Left lobe of liver (tissue), 2 donors: ENCODE measurements around the gene HIPK2. TPM values are rescaled to one million over a fixed set of nuclear protein-coding genes. Genes with fewer than 3 reads are reported as not detected.
"Not testable (repeated sequence)": the region's sequence is repeated elsewhere in the genome, so short reads cannot be mapped to it uniquely, and the experiment has no call there.

Experiments
- ATAC-seq: fragments of 200-7000 bp; cut with Tn5 transposase; one replicate; pipeline ENCODE4 v1.9.1; 2020; ENCODE audit warnings: mild to moderate bottlenecking, moderate library complexity
- DNase-seq: peaks from one replicate; pipeline ENCODE4 v3.0.0-alpha.2; 2020; ENCODE audit warnings: low spot score
- total RNA-seq: library from RNA; stranded (reverse); gene quantifications from one replicate; pipeline ENCODE4 v1.2.1, GENCODE V29; 2021
- donor health status: DM: no; HTN: no; CAD: no; lungs with moderate emphysema.
- donor health status: DM: no; HTN: yes; CAD: no.

The HIPK2 gene
- total RNA-seq, 1 donor from 2014 or later: 63.7 TPM

GRCh38 chr7:139560199-139560598 is 217.6 kb downstream of the HIPK2 start:
- no peak for ATAC-seq
- DNase-seq: no peak

- ATAC-seq: peak; percentile 23
These were observed 218.3 kb downstream of the HIPK2 start for GRCh38 chr7:139559364-139560105.

GRCh38 chr7:139557857-139558581 is 219.8 kb downstream of the HIPK2 start:
- DNase-seq: no peak
- no peak for ATAC-seq

More at GRCh38 chr7:139559364-139560105, 218.3 kb downstream of the HIPK2 start:
- DNase-seq: no peak

GRCh38 chr7:139553991-139554700 is 223.7 kb downstream of the HIPK2 start:
- DNase-seq, ATAC-seq: not testable (repeated sequence)

GRCh38 chr7:139548302-139549028 is 229.3 kb downstream of the HIPK2 start:
- ATAC-seq (no peak), DNase-seq (no peak)

GRCh38 chr7:139544645-139545044 is 233.2 kb downstream of the HIPK2 start:
- DNase-seq: no peak
- no peak for ATAC-seq

GRCh38 chr7:139543801-139544603 is 233.8 kb downstream of the HIPK2 start:
- ATAC-seq: no peak
- no peak for DNase-seq

- ATAC-seq: no peak
- no peak for DNase-seq
These were observed 235.3 kb downstream of the HIPK2 start for GRCh38 chr7:139542308-139543151.

GRCh38 chr7:139541600-139542307 is 236.0 kb downstream of the HIPK2 start:
- no peak for ATAC-seq
- DNase-seq: no peak

GRCh38 chr7:139540203-139540602 is 237.6 kb downstream of the HIPK2 start:
- no peak for ATAC-seq
- no peak for DNase-seq

- no peak for DNase-seq
- ATAC-seq: no peak
These were observed 238.7 kb downstream of the HIPK2 start for GRCh38 chr7:139538881-139539635.

GRCh38 chr7:139536152-139536551 is 241.6 kb downstream of the HIPK2 start:
- no peak for ATAC-seq
- DNase-seq: no peak

- DNase-seq (no peak), ATAC-seq (no peak)
These were observed 242.7 kb downstream of the HIPK2 start for GRCh38 chr7:139534966-139535651.

- DNase-seq (no peak), ATAC-seq (no peak)
These were observed 243.7 kb downstream of the HIPK2 start for GRCh38 chr7:139534096-139534495.

- no peak for DNase-seq
These were observed 245.1 kb downstream of the HIPK2 start for GRCh38 chr7:139532636-139533155.

GRCh38 chr7:139531094-139531493 is 246.7 kb downstream of the HIPK2 start:
- ATAC-seq (no peak), DNase-seq (no peak)

More at GRCh38 chr7:139532636-139533155, 245.1 kb downstream of the HIPK2 start:
- ATAC-seq: no peak
